ENCODE measurements around the gene ZBED4. TPM values are rescaled to one million over a fixed set of nuclear protein-coding genes. Genes with fewer than 3 reads are reported as not detected.
A peak's percentile ranks its signal among the peaks of the same experiment; 100 is the strongest.

ZBED4 gene
- total RNA-seq, 1 experiment from 2014 or later, result 23.0 TPM

GRCh38 chr22:49930596-49931412 is 77.2 kb downstream of the ZBED4 start:
- Histone ChIP-seq H3K18ac (ENCODE audit: insufficient read length, low read depth, low read length) (no peak overlapping the region), H2BK5ac (ENCODE audit: insufficient read length, low read length) (no peak overlapping the region), H3K23me2 (ENCODE audit: insufficient read length, low read depth, low read length, poor library complexity, severe bottlenecking) (peaks cover 4% of the 10 kb centered on the region), H2BK120ac (ENCODE audit: low read depth, low read length, poor library complexity, severe bottlenecking) (no peak overlapping the region), H3K27me3 (ENCODE audit: insufficient read depth, low read length) (no peaks in the 10 kb centered on the region; the same call in 1 of the 2 replicates), H3K56ac (ENCODE audit: insufficient read length, low read depth, low read length) (no peak overlapping the region), H2AK5ac (ENCODE audit: insufficient read length, low read length) (no peak overlapping the region), H3K79me1 (ENCODE audit: insufficient read depth, low read depth, low read length, poor library complexity, severe bottlenecking) (no peaks in the 10 kb centered on the region), H4K91ac (ENCODE audit: insufficient read length, low read depth, low read length) (no peak overlapping the region), H4K5ac (ENCODE audit: insufficient read length, low read depth, low read length) (no peak overlapping the region), H3K9me3 (ENCODE audit: control insufficient read depth, low read depth, low read length) (no peaks in the 10 kb centered on the region), H3K4me2 (ENCODE audit: insufficient read depth, insufficient read length, low read length) (no peak overlapping the region), H4K8ac (replicated peaks; ENCODE audit: insufficient read length, low read depth, low read length) (no peak overlapping the region), H3K4ac (ENCODE audit: low read depth, low read length) (no peak overlapping the region), H3K9ac (ENCODE audit: extremely low read depth, insufficient read length, low read length) (no peak overlapping the region), H2BK15ac (ENCODE audit: low read depth, low read length) (no peak overlapping the region), H2BK12ac (ENCODE audit: insufficient read length, low read depth, low read length) (no peak overlapping the region), H3K27ac (ENCODE audit: insufficient read length, low read depth, low read length) (no peak overlapping the region), H3K14ac (ENCODE audit: insufficient read depth, low read length) (no peak overlapping the region), H3T11ph (ENCODE audit: low read length) (no peak overlapping the region), H2AFZ (ENCODE audit: low read length) (no peak overlapping the region), H2BK20ac (ENCODE audit: low read depth, low read length, poor library complexity, severe bottlenecking) (no peak overlapping the region), H3K4me1 (ENCODE audit: insufficient read depth, low read length) (no peaks in the 10 kb centered on the region), H3K23ac (ENCODE audit: insufficient read length, low read depth, low read length) (no peak overlapping the region), H3K79me2 (ENCODE audit: insufficient read depth, low read length) (no peaks in the 10 kb centered on the region), H4K20me1 (ENCODE audit: control insufficient read depth, insufficient read depth, insufficient read length) (no peaks in the 10 kb centered on the region)
- Mint-ChIP-seq H3K27me3 (ENCODE audit: low read depth) (peaks cover 26% of the 10 kb centered on the region), H3K27ac (no peak overlapping the region), H3K4me3 (peak overlapping the region in 1 of 2 experiments; percentile 36; a peak in 1 of 5 replicates), H3K36me3 (ENCODE audit: insufficient read depth in 1 of 3, low read depth in 3 of 3) (peaks cover 0 to 5% (median 0%) of the 10 kb centered on the region in 3 experiments; a peak in 1 of 7 replicates), H3K4me1 (peaks cover 3 to 11% of the 10 kb centered on the region in 2 experiments; a peak in 2 of 4 replicates), H3K9me3 (no peaks in the 10 kb centered on the region)
- peak; percentile 56 for DNase-seq
- WGBS (ENCODE audit: extremely low coverage, insufficient read length, low lambda C conversion rate), result no CpG with 5 or more reads among the region's 14 CpGs
- TF ChIP-seq CTCF (conservative IDR thresholded peaks at IDR 0.05), result peak; percentile 60

Data from H9 (cell line).